Transverse colon (tissue), 4 donors: ENCODE measurements around the gene EFCAB8. TPM values are rescaled to one million over a fixed set of nuclear protein-coding genes. Genes with fewer than 3 reads are reported as not detected.

Experiments used
- DNase-seq: peaks from one replicate; pipeline ENCODE4 v3.0.0-alpha.2; 2019
- H3K27ac ChIP-seq, 4 donors: fragments of 200-600 bp; sonication (generic); 2 replicates each; pipeline ENCODE4 v1.5.1; 2016 to 2018; ENCODE audit warnings: inconsistent platforms in 4 of 4
- H3K27me3 ChIP-seq: fragments of 200-600 bp; sonication (generic); 2 replicates; pipeline ENCODE4 v1.5.1; 2017; ENCODE audit warnings: inconsistent platforms
- H3K36me3 ChIP-seq, 4 donors: fragments of 200-600 bp; sonication (generic); 2 replicates each; pipeline ENCODE4 v1.5.1; 2017 to 2019; ENCODE audit warnings: inconsistent platforms in 4 of 4
- H3K4me1 ChIP-seq, 4 donors: fragments of 200-600 bp; sonication (generic); 2 replicates each; pipeline ENCODE4 v1.5.1; 2017 to 2020; ENCODE audit warnings: inconsistent platforms in 4 of 4
- H3K4me3 ChIP-seq, 4 donors: fragments of 200-600 bp; sonication (generic); 1 replicate in 1 of 4; 2 replicates in 3 of 4; pipeline versions ENCODE4 v1.5.1 to v1.6.1; 2017 to 2019; ENCODE audit warnings: inconsistent platforms in 4 of 4
- H3K9me3 ChIP-seq, 2 donors: fragments of 200-600 bp; sonication (generic); 2 replicates each; pipeline ENCODE4 v1.5.1; 2017 to 2019; ENCODE audit warnings: inconsistent platforms in 2 of 2
- EP300 ChIP-seq: sonication (generic); formaldehyde crosslinking; IDR thresholded peaks from one replicate; pipeline ENCODE4 v1.6.1; 2017; ENCODE audit warnings: antibody characterized with exemption, low read depth
- POLR2A ChIP-seq: fragments of 450-650 bp; IDR thresholded peaks from one replicate; pipeline ENCODE4 v1.6.1; 2016; ENCODE audit warnings: antibody characterized with exemption, mild to moderate bottlenecking, moderate library complexity
- POLR2AphosphoS5 ChIP-seq, 3 donors: sonication (generic); formaldehyde crosslinking; IDR thresholded peaks; one replicate each; pipeline ENCODE4 v1.6.1; 2016; ENCODE audit warnings: antibody characterized with exemption in 3 of 3
- WGBS, 2 donors: methylation state at CpG; one replicate each; pipeline ENCODE4 v1.1.5; 2018; ENCODE audit warnings: low coverage in 1 of 2; 5-methylcytosine and 5-hydroxymethylcytosine counted together
- in situ Hi-C, 4 donors: fragments of 200-750 bp; cut with MboI; loops; one replicate each; pipeline versions ENCODE4 v1.15.0 to v1.15.1; 2017; ENCODE audit warnings: low sequenced_read_pairs in 3 of 4, low pct_ligation_motif_present in 1 of 4, low pct_unique_long_range_greater_than_20kb in 1 of 4
- intact Hi-C: fragments of 100-400 bp; cut with DNase I; formaldehyde crosslinking; loops from one replicate; pipeline ENCODE4 v1.15.1; 2023; ENCODE audit warnings: low total_unique reads
- total RNA-seq, 4 donors: library from RNA; depleted of rRNA; stranded (reverse); fragments of >200 nt; gene quantifications; one replicate each; pipeline ENCODE4 v1.1.0, GENCODE V29; 2016
- TF ChIP-seq, protein P1 (sequence below), 5 experiments: fragments of 200-600 bp in 3 of 5; fragments of 450-650 bp in 2 of 5; sonication (generic) in 3 of 5; IDR thresholded peaks; 1 replicate in 2 of 5; 2 replicates in 3 of 5; pipeline ENCODE4 v1.5.1; 2016 to 2017; ENCODE audit warnings: antibody characterized with exemption in 5 of 5, inconsistent platforms in 3 of 5, mild to moderate bottlenecking in 2 of 5, moderate library complexity in 1 of 5

The EFCAB8 gene
- total RNA-seq, 4 donors from 2014 or later, result 0.14 TPM; not detected in 3

- 72% methylated on average over 2 of the region's 2 CpGs; no CpG with 5 or more reads in 1 of the 2 donors for WGBS, 2 donors
These were observed 138.7 kb downstream of the EFCAB8 start for GRCh38 chr20:32997431-32997830.

DNA sequence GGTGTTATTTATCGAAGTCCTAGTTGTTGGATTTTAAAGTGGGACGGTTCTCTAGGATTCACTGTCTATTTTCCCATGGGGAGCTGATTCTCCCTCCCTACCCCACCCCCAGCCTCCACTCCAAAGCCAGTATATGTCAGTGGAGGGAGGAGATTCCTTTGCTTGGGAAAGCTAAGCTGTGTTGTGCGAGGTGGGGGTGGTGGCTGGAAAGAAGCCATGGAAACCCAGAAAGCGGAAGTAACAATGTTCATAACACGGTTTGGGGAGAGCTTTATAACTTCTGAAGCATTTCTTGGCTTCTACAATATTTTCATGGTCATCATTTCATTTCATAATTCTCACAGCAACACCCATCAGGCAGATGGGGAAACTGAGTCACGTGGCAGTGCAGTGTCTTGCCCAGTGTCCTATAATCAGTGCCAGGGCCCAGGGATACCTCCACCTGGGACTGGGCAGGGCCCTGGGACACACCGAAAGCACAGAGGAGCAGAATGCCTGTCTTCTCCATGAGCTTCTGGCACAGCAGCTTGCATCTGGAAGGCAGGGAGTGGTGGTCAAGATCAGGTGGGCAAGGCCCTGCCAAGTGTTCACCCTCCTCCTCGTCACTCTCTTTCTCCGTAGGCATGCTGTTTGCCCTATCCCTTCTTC is 141.0 kb downstream of the EFCAB8 start:
- Histone ChIP-seq H3K36me3 (no peaks in the 10 kb centered on the region), H3K27ac (no peak overlapping the region), H3K4me3 (no peak overlapping the region), H3K9me3 (no peaks in the 10 kb centered on the region), H3K4me1 (no peaks in the 10 kb centered on the region), H3K27me3 (no peaks in the 10 kb centered on the region)
- intact Hi-C loops, result no loop called here
- WGBS, 2 donors, result 36 to 66% methylated on average over 3 to 9 of the region's 9 CpGs
- TF ChIP-seq POLR2A (no peak), POLR2AphosphoS5 (IDR thresholded peaks at IDR 0.05) (no peak), EP300 (no peak)
- TF ChIP-seq, protein P1, sequence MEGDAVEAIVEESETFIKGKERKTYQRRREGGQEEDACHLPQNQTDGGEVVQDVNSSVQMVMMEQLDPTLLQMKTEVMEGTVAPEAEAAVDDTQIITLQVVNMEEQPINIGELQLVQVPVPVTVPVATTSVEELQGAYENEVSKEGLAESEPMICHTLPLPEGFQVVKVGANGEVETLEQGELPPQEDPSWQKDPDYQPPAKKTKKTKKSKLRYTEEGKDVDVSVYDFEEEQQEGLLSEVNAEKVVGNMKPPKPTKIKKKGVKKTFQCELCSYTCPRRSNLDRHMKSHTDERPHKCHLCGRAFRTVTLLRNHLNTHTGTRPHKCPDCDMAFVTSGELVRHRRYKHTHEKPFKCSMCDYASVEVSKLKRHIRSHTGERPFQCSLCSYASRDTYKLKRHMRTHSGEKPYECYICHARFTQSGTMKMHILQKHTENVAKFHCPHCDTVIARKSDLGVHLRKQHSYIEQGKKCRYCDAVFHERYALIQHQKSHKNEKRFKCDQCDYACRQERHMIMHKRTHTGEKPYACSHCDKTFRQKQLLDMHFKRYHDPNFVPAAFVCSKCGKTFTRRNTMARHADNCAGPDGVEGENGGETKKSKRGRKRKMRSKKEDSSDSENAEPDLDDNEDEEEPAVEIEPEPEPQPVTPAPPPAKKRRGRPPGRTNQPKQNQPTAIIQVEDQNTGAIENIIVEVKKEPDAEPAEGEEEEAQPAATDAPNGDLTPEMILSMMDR (IDR thresholded peaks at IDR 0.05), result no peak
- in situ Hi-C loops, result no loop called here
- no peak for DNase-seq

More at GRCh38 chr20:32997431-32997830, 138.7 kb downstream of the EFCAB8 start:
- Histone ChIP-seq H3K27me3 (no peaks in the 10 kb centered on the region), H3K4me3 (no peak overlapping the region), H3K27ac (no peak overlapping the region), H3K4me1 (no peaks in the 10 kb centered on the region), H3K36me3 (no peaks in the 10 kb centered on the region), H3K9me3 (no peaks in the 10 kb centered on the region)
- in situ Hi-C loops, result no loop called here
- no peak for DNase-seq
- intact Hi-C loops, result no loop called here
- TF ChIP-seq POLR2AphosphoS5 (IDR thresholded peaks at IDR 0.05) (no peak), POLR2A (no peak), EP300 (no peak)
- TF ChIP-seq, protein P1 (IDR thresholded peaks at IDR 0.05), result no peak

DNA sequence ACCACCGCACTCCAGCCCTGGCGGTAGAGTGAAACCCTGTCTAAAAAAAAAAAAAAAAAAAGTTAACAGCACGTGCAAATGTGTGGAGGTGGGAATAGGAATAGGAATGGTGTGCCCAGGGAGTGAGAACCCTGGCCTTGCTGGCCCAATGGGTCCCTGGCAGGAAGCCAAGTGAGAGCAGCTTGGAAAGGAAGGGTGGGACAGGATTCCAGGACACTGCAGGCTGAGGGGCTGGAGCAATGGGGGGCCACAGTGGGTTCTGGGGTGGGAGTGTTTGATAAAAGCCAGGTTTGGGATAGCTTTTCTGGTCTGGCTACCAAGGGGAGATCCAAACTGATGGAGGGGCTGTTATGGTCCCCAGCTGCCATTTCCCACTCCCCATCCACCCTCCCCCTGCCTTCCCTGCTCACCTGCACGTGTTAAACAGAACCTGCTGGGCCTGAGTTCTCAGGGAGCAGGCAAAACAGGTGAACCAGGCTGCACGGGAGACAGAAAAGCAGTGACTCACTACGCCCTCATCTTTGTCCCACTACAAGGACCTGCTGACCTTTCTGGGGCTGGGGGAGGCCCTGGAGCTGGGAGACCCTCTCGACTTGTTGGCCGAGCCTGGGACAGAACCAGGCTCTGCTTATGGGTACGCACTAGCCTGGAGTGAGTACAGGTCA is 142.2 kb downstream of the EFCAB8 start:
- no peaks in the 10 kb centered on the region for H3K9me3 ChIP-seq
- intact Hi-C loops (no loop called here), in situ Hi-C loops (no loop called here)
- no peak overlapping the region for H3K4me3 ChIP-seq
- H3K4me1 ChIP-seq, result no peaks in the 10 kb centered on the region
- DNase-seq, result no peak
- H3K36me3 ChIP-seq, result no peaks in the 10 kb centered on the region
- H3K27me3 ChIP-seq, result no peaks in the 10 kb centered on the region
- TF ChIP-seq POLR2AphosphoS5 (IDR thresholded peaks at IDR 0.05), result no peak
- TF ChIP-seq, protein P1 (IDR thresholded peaks at IDR 0.05), result no peak
- TF ChIP-seq EP300, result no peak
- TF ChIP-seq POLR2A, result no peak
- WGBS, 2 donors, result 57 to 63% methylated on average over 3 to 9 of the region's 9 CpGs
- H3K27ac ChIP-seq, result no peak overlapping the region

- no peak overlapping the region for H3K27ac ChIP-seq
- DNase-seq, result no peak
- H3K36me3 ChIP-seq, result no peaks in the 10 kb centered on the region
- H3K4me1 ChIP-seq, result no peaks in the 10 kb centered on the region
- no peaks in the 10 kb centered on the region for H3K27me3 ChIP-seq
- WGBS, 2 donors, result 83% methylated on average over 7 of the region's 7 CpGs; no CpG with 5 or more reads in 1 of the 2 donors
- no peak overlapping the region for H3K4me3 ChIP-seq
- intact Hi-C loops, result no loop called here
- in situ Hi-C loops, result no loop called here
- TF ChIP-seq EP300, result no peak
- no peak for TF ChIP-seq POLR2AphosphoS5 (IDR thresholded peaks at IDR 0.05)
- no peak for TF ChIP-seq POLR2A
- TF ChIP-seq, protein P1 (IDR thresholded peaks at IDR 0.05), result no peak
- no peaks in the 10 kb centered on the region for H3K9me3 ChIP-seq
These were observed 143.5 kb downstream of the EFCAB8 start for GRCh38 chr20:33002087-33002808.
